K562 (cell line): ENCODE results near the gene TTN. TPM values are rescaled to one million over a fixed set of nuclear protein-coding genes. Genes with fewer than 3 reads are reported as not detected.

ENCODE experiments used
- ATAC-seq: fragments of 200-7000 bp; cut with Tn5 transposase; 3 replicates; pipeline ENCODE4 v1.9.1; 2020; ENCODE audit warnings: moderate library complexity
- BruUV-seq: library from RNA; stranded (reverse); fragments of 400-500 nt; replicated peaks from 2 replicates; lab custom pipeline; 2021; lab: Mats Ljungman, UMichigan
- CTCF ChIA-PET: fragments of 300-600 bp; formaldehyde crosslinking; extraction: SDS; loops from one replicate; lab custom pipeline; 2021; ENCODE audit warnings: low intra/inter-chr PET ratio; lab: Yijun Ruan, JAX
- POLR2A ChIA-PET: fragments of 300-600, 350-650 bp; sonication (Branson Sonifier 250); formaldehyde crosslinking; extraction: SDS; loops from one replicate; lab custom pipeline; 2021; ENCODE audit warnings: antibody characterized with exemption, inconsistent platforms; lab: Yijun Ruan, JAX
- DNase-seq, 4 experiments: peaks; one replicate each; pipeline versions ENCODE4 v3.0.0 to v3.0.0-alpha.2; 2011 to 2018; ENCODE audit warnings: low spot score in 3 of 4, mixed read lengths in 3 of 4; ENCODE audit errors: extremely low read depth in 1 of 4
- FAIRE-seq: peaks from 2 replicates; lab custom pipeline; 2011; peaks lifted over from hg19 to GRCh38; lab: Jason Lieb, UNC
- H2AFZ ChIP-seq: 2 replicates; pipeline ENCODE4 v1.6.0; 2011; ENCODE audit warnings: low read depth, low read length, control low read depth, inconsistent platforms
- H3K27ac ChIP-seq: fragments of 200-600 bp; 3 replicates; pipeline ENCODE4 v1.8.0; 2011; ENCODE audit warnings: low read depth, mild to moderate bottlenecking, control low read depth, inconsistent platforms, low read length, moderate library complexity, mixed read lengths; ENCODE audit errors: extremely low read depth
- H3K27me3 ChIP-seq, 2 experiments: fragments of 300-600 bp in 1 of 2; 2 replicates in 1 of 2; 3 replicates in 1 of 2; pipeline versions ENCODE4 v1.6.0 to v1.8.0; 2011; ENCODE audit warnings: inconsistent platforms in 2 of 2, low read length in 2 of 2, mild to moderate bottlenecking in 1 of 2, mixed read lengths in 1 of 2, moderate library complexity in 1 of 2; ENCODE audit not compliant: control insufficient read depth in 2 of 2, insufficient read depth in 2 of 2
- H3K36me3 ChIP-seq: fragments of 300-600 bp; 3 replicates; pipeline ENCODE4 v1.8.0; 2011; ENCODE audit warnings: mild to moderate bottlenecking, low read length, inconsistent platforms; ENCODE audit not compliant: control insufficient read depth, insufficient read depth
- H3K4me1 ChIP-seq, 2 experiments: fragments of 200-600 bp in 1 of 2; replicated peaks in 1 of 2; 2 replicates in 1 of 2; 3 replicates in 1 of 2; pipeline versions ENCODE4 v1.5.1 to v1.8.0; 2011; ENCODE audit warnings: inconsistent platforms in 2 of 2, low read length in 2 of 2, mild to moderate bottlenecking in 1 of 2, mixed read lengths in 1 of 2, moderate library complexity in 1 of 2; ENCODE audit not compliant: control insufficient read depth in 2 of 2, insufficient read depth in 2 of 2
- H3K4me2 ChIP-seq: 2 replicates; pipeline ENCODE4 v1.6.1; 2011; ENCODE audit warnings: low read length, control low read depth, inconsistent platforms, mixed read lengths; ENCODE audit not compliant: insufficient read depth
- H3K4me3 ChIP-seq: fragments of 200-600 bp; sonication (generic), shearing (Covaris generic); 2 replicates; pipeline ENCODE4 v1.5.1; 2016; ENCODE audit warnings: control low read depth, inconsistent platforms
- H3K79me2 ChIP-seq: fragments of 200-600 bp; 3 replicates; pipeline ENCODE4 v1.8.0; 2011; ENCODE audit warnings: low read length, inconsistent platforms; ENCODE audit not compliant: control insufficient read depth, insufficient read depth
- H3K9ac ChIP-seq, 2 experiments: 2 replicates each; pipeline versions ENCODE4 v1.6.0 to v1.6.1; 2011; ENCODE audit warnings: low read depth in 2 of 2, low read length in 2 of 2, control low read depth in 1 of 2, inconsistent platforms in 1 of 2, mild to moderate bottlenecking in 1 of 2, mixed read lengths in 1 of 2; ENCODE audit not compliant: insufficient read depth in 1 of 2
- H3K9me1 ChIP-seq: one replicate; pipeline ENCODE4 v1.6.0; 2011; ENCODE audit warnings: inconsistent platforms, mild to moderate bottlenecking, low read length, moderate library complexity; ENCODE audit not compliant: control insufficient read depth, insufficient read depth
- H3K9me3 ChIP-seq: replicated peaks from 2 replicates; pipeline ENCODE4 v1.5.1; 2011; ENCODE audit warnings: low read depth, low read length, inconsistent platforms; ENCODE audit not compliant: control insufficient read depth, insufficient read depth
- H4K20me1 ChIP-seq: replicated peaks from 2 replicates; pipeline ENCODE4 v1.6.1; 2011; ENCODE audit warnings: low read length, inconsistent platforms, mixed read lengths; ENCODE audit not compliant: control insufficient read depth, insufficient read depth
- BRF1 ChIP-seq: IDR thresholded peaks from 3 replicates; pipeline ENCODE4 v1.6.1; 2011; ENCODE audit warnings: borderline replicate concordance, mild to moderate bottlenecking; ENCODE audit not compliant: insufficient read length; ENCODE audit errors: extremely low read depth
- MTF1 ChIP-seq: fragments of 250-450 bp; sonication (Bioruptor Pico); IDR thresholded peaks from 2 replicates; pipeline ENCODE4 v1.9.0; 2021; ENCODE audit warnings: moderate library complexity, mild to moderate bottlenecking, inconsistent platforms, borderline replicate concordance
- PHB ChIP-seq: fragments of 250-450 bp; sonication (Bioruptor Pico); IDR thresholded peaks from 2 replicates; pipeline ENCODE4 v1.5.0; 2021
- PPARD ChIP-seq: fragments of 250-450 bp; sonication (Bioruptor Pico); IDR thresholded peaks from 2 replicates; pipeline ENCODE4 v1.8.0; 2022; ENCODE audit warnings: inconsistent platforms, mild to moderate bottlenecking, moderate library complexity
- PREB ChIP-seq: sonication (generic); formaldehyde crosslinking; IDR thresholded peaks from 2 replicates; pipeline ENCODE4 v1.8.1; 2023; ENCODE audit warnings: mild to moderate bottlenecking, missing genetic modification reagents
- SMARCA5 ChIP-seq: fragments of 450-650 bp; IDR thresholded peaks from 2 replicates; pipeline ENCODE4 v1.6.1; 2016
- SPI1 ChIP-seq: IDR thresholded peaks from 2 replicates; pipeline ENCODE4 v1.6.1; 2011; ENCODE audit warnings: low read depth, low read length, control low read depth, borderline replicate concordance
- SRSF3 ChIP-seq: fragments of 200-400 bp; formaldehyde crosslinking; IDR thresholded peaks from 2 replicates; pipeline ENCODE4 v1.6.1; 2016; ENCODE audit warnings: mild to moderate bottlenecking, low read length, moderate library complexity; ENCODE audit not compliant: insufficient read depth
- SRSF7 ChIP-seq: fragments of 200-400 bp; formaldehyde crosslinking; optimal IDR thresholded peaks from 2 replicates; pipeline ENCODE3; 2017; ENCODE audit warnings: mild to moderate bottlenecking, low read depth, low read length
- STAT5A ChIP-seq: IDR thresholded peaks from 2 replicates; pipeline ENCODE4 v1.6.1; 2012; ENCODE audit warnings: low read length, inconsistent platforms, borderline replicate concordance
- ZNF444 ChIP-seq: fragments of 250-450 bp; sonication (Bioruptor Pico); IDR thresholded peaks from 2 replicates; pipeline ENCODE4 v1.4.0; 2020; ENCODE audit warnings: mild to moderate bottlenecking, moderate library complexity
- WGBS: fragments of 100-300 bp; shearing (Covaris generic); methylation state at CpG from one replicate; pipeline ENCODE4 v1.1.6; 2016; ENCODE audit warnings: low coverage, mixed read lengths; ENCODE audit not compliant: insufficient coverage; ENCODE audit errors: missing lambda C conversion rate; 5-methylcytosine and 5-hydroxymethylcytosine counted together
- in situ Hi-C: fragments of 300-500 bp; cut with MboI; formaldehyde crosslinking; loops from 4 replicates; pipeline ENCODE4 v1.15.0; 2018; ENCODE audit warnings: inconsistent platforms, mixed read lengths
- intact Hi-C: fragments of 100-400 bp; cut with micrococcal nuclease; formaldehyde crosslinking; loops from 2 replicates; pipeline ENCODE4 v1.14.2; 2022
- polyA plus RNA-seq, 8 experiments: library from polyadenylated mRNA; depleted of rRNA in 4 of 8; stranded (reverse) in 5 of 8; unstranded in 3 of 8; fragments of >200 nt; fragmentation: Nextera tagmentation in 2 of 8; fragmentation: Illumina TruSeq in 1 of 8; extraction: Ambion mirVana in 2 of 8; extraction: Trizol in 1 of 8; gene quantifications; 2 replicates each; pipeline versions ENCODE4 v1.2.1 to v1.2.3, GENCODE V29; 2011 to 2014; ENCODE audit warnings: inconsistent platforms in 1 of 8, missing spikeins in 1 of 8
- total RNA-seq, 7 experiments: library from RNA; depleted of rRNA in 6 of 7; stranded (reverse); fragments of >200 nt in 6 of 7; fragmentation: Illumina TruSeq in 2 of 7; extraction: Trizol in 2 of 7; gene quantifications; 2 replicates each; pipeline versions ENCODE4 v1.2.1 to v1.2.3, GENCODE V29; 2011 to 2021; ENCODE audit warnings: low replicate concordance in 1 of 7

TTN gene
- total and polyA plus RNA-seq, 9 of the 15 experiments (the other 6 are each of a cell fraction or from before 2014, with no cell fraction given) = under 0.01 to 0.20 (median 0.04) TPM; not detected in 1

- TF ChIP-seq MTF1 (CRISPR knock-in tag) = no peak
- no peak for TF ChIP-seq SPI1
- TF ChIP-seq BRF1 = no peak
These were observed 6.7 kb downstream of the TTN start (continued) for GRCh38 chr2:178800510-178800909.

- no peak overlapping the region for H3K4me3 ChIP-seq
- in situ Hi-C loops = loop anchor here (10.0 kb wide), 1 partner anchor 115 kb away; no protein-coding TSS in a partner anchor
- no peak; the same call in 2 of the 3 replicates for ATAC-seq
These were observed 7.9 kb downstream of the TTN start for GRCh38 chr2:178799305-178799704.

More at GRCh38 chr2:178799305-178799704, 7.9 kb downstream of the TTN start:
- Histone ChIP-seq H3K9ac (0 out of 4 replicates have a peak overlapping the region, but pooled peaks of 1 of the 2 experiments have one; percentile 8), H3K4me2 (no peak overlapping the region), H2AFZ (no peak overlapping the region), H3K79me2 (no peaks in the 10 kb centered on the region), H3K4me1 (no peaks in the 10 kb centered on the region), H3K9me1 (no peaks in the 10 kb centered on the region), H3K27me3 (peaks cover 4 to 11% of the 10 kb centered on the region in 2 experiments; a peak in 3 of 5 replicates), H3K36me3 (no peaks in the 10 kb centered on the region), H3K27ac (no peak overlapping the region), H4K20me1 (no peaks in the 10 kb centered on the region), H3K9me3 (no peaks in the 10 kb centered on the region)
- intact Hi-C loops = loop anchor here (10.0 kb wide), 1 partner anchor 645 kb away; no protein-coding TSS in a partner anchor
- WGBS = 1% methylated on average over 19 of the region's 19 CpGs
- no peak for FAIRE-seq
- TF ChIP-seq PHB (CRISPR knock-in tag) (no peak), SMARCA5 (no peak), ZNF444 (CRISPR knock-in tag) (no peak), PPARD (no peak), SRSF3 (no peak), STAT5A (no peak), PREB (no peak), SRSF7 (no peak)
- POLR2A ChIA-PET = interaction anchor here (0.7 kb wide), 1 partner anchor 236 kb away, joined by 3 read pairs; no protein-coding TSS in a partner anchor
- no peak for DNase-seq
- CTCF ChIA-PET = interaction anchor here (0.6 kb wide), 2 partner anchors 700 to 758 kb away, joined by 3 to 5 read pairs; no protein-coding TSS in a partner anchor
- no TSS peak for BruUV-seq
